Common myeloid progenitor, CD34-positive (primary cell): ENCODE measurements around the gene SWT1.

ENCODE experiments used
- CTCF ChIA-PET: fragments of 350-600 bp; sonication (Branson Sonifier 250); formaldehyde crosslinking; loops from one replicate; lab custom pipeline; 2021; ENCODE audit warnings: antibody characterized with exemption; lab: Charles Lee
- POLR2A ChIA-PET: fragments of 350-600 bp; sonication (Branson Sonifier 250); formaldehyde crosslinking; loops from one replicate; lab custom pipeline; 2021; ENCODE audit warnings: antibody characterized with exemption; lab: Charles Lee
- DNase-seq, 3 donors: peaks; one replicate each; pipeline versions ENCODE4 v3.0.0 to v3.0.0-alpha.2; 2013
- H3K27ac ChIP-seq, 2 experiments: 1 replicate in 1 of 2; 2 replicates in 1 of 2; pipeline ENCODE4 v1.7.0; 2013; ENCODE audit warnings: inconsistent platforms in 2 of 2, low read length in 2 of 2, mild to moderate bottlenecking in 2 of 2, low read depth in 1 of 2, moderate library complexity in 1 of 2; ENCODE audit not compliant: severe bottlenecking in 2 of 2, insufficient read depth in 1 of 2, poor library complexity in 1 of 2
- H3K27me3 ChIP-seq, 5 experiments: replicated peaks in 2 of 5; 1 replicate in 3 of 5; 2 replicates in 2 of 5; pipeline versions ENCODE4 v1.6.1 to v1.7.0; 2013; ENCODE audit warnings: low read length in 4 of 5, mild to moderate bottlenecking in 2 of 5, moderate library complexity in 2 of 5, inconsistent platforms in 1 of 5; ENCODE audit not compliant: insufficient read depth in 5 of 5, control insufficient read depth in 4 of 5
- H3K36me3 ChIP-seq, 4 experiments: 1 replicate in 2 of 4; 2 replicates in 2 of 4; pipeline versions ENCODE4 v1.6.1 to v1.7.0; 2013; ENCODE audit warnings: low read length in 3 of 4, control low read depth in 1 of 4, mild to moderate bottlenecking in 1 of 4; ENCODE audit not compliant: control insufficient read depth in 4 of 4, insufficient read depth in 4 of 4
- H3K4me1 ChIP-seq, 4 experiments: 1 replicate in 3 of 4; 2 replicates in 1 of 4; pipeline versions ENCODE4 v1.6.1 to v1.7.1; 2013; ENCODE audit warnings: low read length in 3 of 4, mild to moderate bottlenecking in 3 of 4, control low read depth in 1 of 4, inconsistent platforms in 1 of 4, moderate library complexity in 1 of 4; ENCODE audit not compliant: control insufficient read depth in 4 of 4, insufficient read depth in 4 of 4; ENCODE audit errors: control extremely low read depth in 1 of 4
- H3K4me3 ChIP-seq, 7 experiments: 1 replicate in 4 of 7; 2 replicates in 3 of 7; pipeline versions ENCODE4 v1.5.1 to v1.7.0; 2013; ENCODE audit warnings: mild to moderate bottlenecking in 7 of 7, low read length in 6 of 7, moderate library complexity in 6 of 7, inconsistent platforms in 2 of 7, low read depth in 2 of 7, control low read depth in 1 of 7; ENCODE audit not compliant: insufficient read depth in 4 of 7, control insufficient read depth in 1 of 7; ENCODE audit errors: extremely low read depth in 1 of 7
- H3K9me3 ChIP-seq, 5 experiments: 1 replicate in 4 of 5; 2 replicates in 1 of 5; pipeline versions ENCODE4 v1.6.1 to v1.7.1; 2013; ENCODE audit warnings: low read length in 4 of 5, mild to moderate bottlenecking in 2 of 5, inconsistent platforms in 1 of 5, low read depth in 1 of 5, moderate library complexity in 1 of 5; ENCODE audit not compliant: control insufficient read depth in 4 of 5, insufficient read depth in 2 of 5; ENCODE audit errors: control extremely low read depth in 1 of 5
- WGBS: methylation state at CpG from one replicate; pipeline ENCODE4 v1.1.5; 2013; ENCODE audit not compliant: insufficient coverage; 5-methylcytosine and 5-hydroxymethylcytosine counted together

SWT1 gene

GRCh38 chr1:185154912-185155513 lies 2.0 kb upstream of the SWT1 start:
- Histone ChIP-seq H3K27me3 (no peaks in the 10 kb centered on the region), H3K27ac (peak overlapping the region; percentile 97 to 99), H3K36me3 (peaks cover 0 to 11% (median 4%) of the 10 kb centered on the region in 4 experiments), H3K4me1 (peaks cover 25 to 44% (median 34%) of the 10 kb centered on the region in 4 experiments), H3K9me3 (no peaks in the 10 kb centered on the region), H3K4me3 (peak overlapping the region in 5 of 7 experiments; percentile 32 to 100 (median 95))
- no CpG with 5 or more reads among the region's 2 CpGs for WGBS
- ChIA-PET CTCF (interaction anchor here (1.2 to 5.6 kb wide), 4 partner anchors 10 to 69 kb away, joined by 4 to 59 read pairs (median 4); no protein-coding TSS in a partner anchor), POLR2A (interaction anchor here (1.2 kb wide), 1 partner anchor 64 kb away, joined by 3 read pairs; no protein-coding TSS in a partner anchor)
- DNase-seq: no peak

GRCh38 chr1:185155600-185156287 lies 1.2 kb upstream of the SWT1 start:
- WGBS: 0% methylated on average over 5 of the region's 11 CpGs
- peak overlapping the region; percentile 90 to 100 (median 97) for H3K4me3 ChIP-seq
- peaks cover 25 to 44% (median 34%) of the 10 kb centered on the region in 4 experiments for H3K4me1 ChIP-seq
- H3K9me3 ChIP-seq: no peaks in the 10 kb centered on the region
- peak overlapping the region; percentile 97 to 99 for H3K27ac ChIP-seq
- peak in 2 of 3 donors; percentile 75 to 84 for DNase-seq
- H3K27me3 ChIP-seq: no peaks in the 10 kb centered on the region
- peaks cover 0 to 4% (median under 1%) of the 10 kb centered on the region in 4 experiments for H3K36me3 ChIP-seq
- ChIA-PET POLR2A (no interaction called here), CTCF (interaction anchor here (1.2 to 5.6 kb wide), 3 partner anchors 11 to 70 kb away, joined by 4 to 59 read pairs (median 5); no protein-coding TSS in a partner anchor)

GRCh38 chr1:185156288-185156853 lies 596 bp upstream of the SWT1 start:
- POLR2A ChIA-PET: no interaction called here
- H3K36me3 ChIP-seq: peaks cover 0 to 3% (median under 1%) of the 10 kb centered on the region in 4 experiments
- peak overlapping the region; percentile 97 to 99 for H3K27ac ChIP-seq
- H3K9me3 ChIP-seq: no peaks in the 10 kb centered on the region
- CTCF ChIA-PET: interaction anchor here (1.2 to 5.6 kb wide), 3 partner anchors 11 to 70 kb away, joined by 4 to 59 read pairs (median 5); no protein-coding TSS in a partner anchor
- peak; percentile 43 to 71 (median 61) for DNase-seq
- peaks cover 25 to 44% (median 34%) of the 10 kb centered on the region in 4 experiments for H3K4me1 ChIP-seq
- peak overlapping the region; percentile 90 to 100 (median 97) for H3K4me3 ChIP-seq
- H3K27me3 ChIP-seq: no peaks in the 10 kb centered on the region
- WGBS: 0% methylated on average over 17 of the region's 30 CpGs

GRCh38 chr1:185157599-185158412 lies 839 bp downstream of the SWT1 start:
- 0% methylated on average over 11 of the region's 20 CpGs for WGBS
- Histone ChIP-seq H3K4me3 (peak overlapping the region; percentile 90 to 100 (median 97)), H3K27ac (peak overlapping the region; percentile 97 to 99), H3K36me3 (peaks cover 0 to 8% (median 1%) of the 10 kb centered on the region in 4 experiments), H3K4me1 (peaks cover 20 to 38% (median 30%) of the 10 kb centered on the region in 4 experiments), H3K9me3 (no peaks in the 10 kb centered on the region), H3K27me3 (no peaks in the 10 kb centered on the region)
- POLR2A ChIA-PET: interaction anchor here (1.1 kb wide), 1 partner anchor 13 kb away, joined by 3 read pairs; no protein-coding TSS in a partner anchor
- DNase-seq: peak in 2 of 3 donors; percentile 16 to 41
- CTCF ChIA-PET: interaction anchor here (0.9 to 5.6 kb wide), 5 partner anchors 9 to 523 kb away, joined by 3 to 59 read pairs (median 3); no protein-coding TSS in a partner anchor

GRCh38 chr1:185158800-185159199 lies 1.8 kb downstream of the SWT1 start:
- H3K9me3 ChIP-seq: no peaks in the 10 kb centered on the region
- no peak for DNase-seq
- no peak overlapping the region for H3K27ac ChIP-seq
- H3K4me1 ChIP-seq: peaks cover 15 to 28% (median 25%) of the 10 kb centered on the region in 4 experiments
- no peaks in the 10 kb centered on the region for H3K27me3 ChIP-seq
- POLR2A ChIA-PET: no interaction called here
- CTCF ChIA-PET: interaction anchor here (0.6 to 5.6 kb wide), 6 partner anchors 11 to 1137 kb away, joined by 3 to 59 read pairs (median 4); no protein-coding TSS in a partner anchor
- WGBS: 100% methylated on average over 1 of the region's 2 CpGs
- H3K36me3 ChIP-seq: peaks cover 0 to 8% (median 1%) of the 10 kb centered on the region in 4 experiments
- no peak overlapping the region for H3K4me3 ChIP-seq

- WGBS: no CpG with 5 or more reads among the region's 3 CpGs
- peaks cover 10 to 25% (median 17%) of the 10 kb centered on the region in 4 experiments for H3K4me1 ChIP-seq
- no peaks in the 10 kb centered on the region for H3K27me3 ChIP-seq
- H3K27ac ChIP-seq: no peak overlapping the region
- ChIA-PET CTCF (interaction anchor here (1.3 to 1.9 kb wide), 2 partner anchors 10 to 177 kb away, joined by 3 to 8 read pairs; no protein-coding TSS in a partner anchor), POLR2A (no interaction called here)
- H3K4me3 ChIP-seq: no peak overlapping the region
- H3K36me3 ChIP-seq: peaks cover 0 to 10% (median 3%) of the 10 kb centered on the region in 4 experiments
- H3K9me3 ChIP-seq: no peaks in the 10 kb centered on the region
- DNase-seq: no peak
Measured at GRCh38 chr1:185159966-185160365, 3.0 kb downstream of the SWT1 start.
